NB4 (cell line): ENCODE results near the gene MICU1.

Source experiments
- CTCF ChIP-seq: IDR thresholded peaks from one replicate; pipeline ENCODE4 v1.5.1; 2012; ENCODE audit warnings: low read depth, low read length
- MYC ChIP-seq: IDR thresholded peaks from 2 replicates; pipeline ENCODE4 v1.6.1; 2011; ENCODE audit warnings: low read depth, low read length
- POLR2A ChIP-seq: IDR thresholded peaks from 2 replicates; pipeline ENCODE4 v1.6.1; 2011; ENCODE audit warnings: mild to moderate bottlenecking; ENCODE audit not compliant: insufficient read length; ENCODE audit errors: extremely low read depth

GRCh38 chr10:72470666-72471065 is 155.2 kb downstream of the MICU1 start:
- TF ChIP-seq CTCF (no peak), POLR2A (no peak), MYC (no peak)
